GM19238 (cell line): ENCODE data around the gene SART3.
"Not testable (repeated sequence)": the region's sequence is repeated elsewhere in the genome, so short reads cannot be mapped to it uniquely, and the experiment has no call there.

ENCODE experiments used
- DNase-seq: peaks from one replicate; pipeline ENCODE4 v3.0.0; 2011; ENCODE audit warnings: low spot score; ENCODE audit not compliant: insufficient read length

The SART3 gene

DNA sequence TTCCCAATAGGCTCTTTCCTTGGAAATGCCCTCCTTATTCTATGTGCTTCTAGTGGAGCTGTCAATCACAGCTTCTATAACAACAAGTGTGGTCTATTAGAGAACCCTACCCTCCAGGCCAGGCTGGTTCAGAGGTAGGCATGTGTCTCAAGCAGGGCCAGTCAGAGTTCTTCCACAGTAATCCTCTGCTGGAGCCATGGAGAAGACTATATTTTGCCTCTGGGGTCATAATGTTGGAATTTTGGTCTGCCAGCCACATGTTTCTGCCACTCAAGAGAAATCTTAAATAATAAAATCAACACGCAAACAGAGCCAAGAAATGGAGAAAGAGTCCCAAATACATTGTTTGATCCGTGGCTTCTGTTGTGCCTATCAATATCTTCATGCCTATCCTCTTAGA lies 69.7 kb downstream of the SART3 start:
- DNase-seq = no peak

DNA sequence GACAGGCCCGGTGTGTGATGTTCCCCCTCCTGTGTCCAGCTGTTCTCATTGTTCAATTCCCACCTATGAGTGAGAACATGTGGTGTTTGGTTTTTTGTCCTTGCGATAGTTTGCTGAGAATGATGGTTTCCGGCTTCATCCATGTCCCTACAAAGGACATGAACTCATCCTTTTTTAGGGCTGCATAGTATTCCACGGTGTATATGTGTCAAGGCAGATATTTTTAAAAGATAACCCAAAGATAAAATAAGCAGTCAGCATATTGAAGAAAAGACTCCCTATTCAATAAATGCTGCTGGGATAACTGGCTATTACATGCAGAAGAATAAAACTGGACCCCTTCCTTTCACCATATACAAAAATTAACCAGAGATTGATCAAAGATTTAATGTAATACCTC lies 73.9 kb downstream of the SART3 start:
- not testable (repeated sequence) for DNase-seq

DNA sequence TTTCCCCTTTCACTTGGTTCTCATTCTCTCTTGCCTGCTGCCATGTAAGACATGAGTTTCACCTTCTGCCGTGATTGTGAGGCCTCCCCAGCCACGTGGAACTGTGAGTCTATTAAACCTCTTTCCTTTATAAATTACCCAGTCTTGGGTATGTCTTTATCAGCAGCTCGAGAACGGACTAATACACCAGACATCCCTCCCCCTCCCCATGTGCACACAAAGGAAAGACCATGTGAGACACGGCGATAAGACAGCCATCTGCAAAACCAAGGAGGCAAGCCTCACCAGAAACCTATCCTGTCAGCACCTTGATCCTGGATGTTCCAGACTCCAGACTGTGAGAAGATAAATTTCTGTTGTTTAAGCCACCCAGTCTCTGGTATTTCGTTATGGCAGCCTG lies 75.6 kb downstream of the SART3 start:
- DNase-seq = not testable (repeated sequence)

DNA sequence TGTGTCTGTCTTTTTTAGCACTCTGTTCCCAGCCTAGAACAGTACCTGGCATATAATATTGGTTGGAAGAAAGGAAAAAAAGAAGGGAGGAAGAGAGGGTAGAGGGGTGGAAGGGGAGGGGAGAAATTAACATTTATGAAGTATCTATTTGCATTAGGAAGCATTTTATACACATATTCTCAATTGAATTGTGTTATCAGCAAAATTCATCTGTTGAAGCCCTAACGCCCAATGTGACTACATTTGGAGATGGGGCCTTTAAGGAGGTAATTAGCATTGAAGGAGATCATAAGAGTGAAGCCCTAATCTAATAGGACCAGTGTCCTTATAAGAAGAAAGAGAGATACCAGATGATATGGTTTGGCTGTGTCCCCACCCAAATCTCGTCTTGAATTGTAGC lies 76.1 kb downstream of the SART3 start:
- DNase-seq = no peak

DNA sequence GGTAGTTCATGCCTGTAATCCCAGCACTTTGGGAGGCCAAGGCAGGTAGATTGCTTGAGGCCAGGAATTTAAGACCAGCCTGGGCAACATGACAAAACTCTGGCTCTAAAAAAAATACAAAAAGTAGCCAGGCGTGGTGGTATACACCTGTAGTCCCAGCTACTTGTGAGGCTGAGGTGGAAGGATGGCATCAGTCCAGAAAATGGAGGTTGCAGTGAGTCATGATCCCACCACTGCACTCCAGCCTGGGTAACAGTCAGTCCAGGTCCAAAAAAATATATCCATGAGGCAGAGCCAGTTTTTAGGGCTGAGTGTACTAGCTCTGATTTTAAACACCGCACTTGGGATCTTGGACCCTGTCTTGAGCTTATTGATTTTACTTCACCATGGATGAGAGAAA lies 76.5 kb downstream of the SART3 start:
- DNase-seq = no peak

DNA sequence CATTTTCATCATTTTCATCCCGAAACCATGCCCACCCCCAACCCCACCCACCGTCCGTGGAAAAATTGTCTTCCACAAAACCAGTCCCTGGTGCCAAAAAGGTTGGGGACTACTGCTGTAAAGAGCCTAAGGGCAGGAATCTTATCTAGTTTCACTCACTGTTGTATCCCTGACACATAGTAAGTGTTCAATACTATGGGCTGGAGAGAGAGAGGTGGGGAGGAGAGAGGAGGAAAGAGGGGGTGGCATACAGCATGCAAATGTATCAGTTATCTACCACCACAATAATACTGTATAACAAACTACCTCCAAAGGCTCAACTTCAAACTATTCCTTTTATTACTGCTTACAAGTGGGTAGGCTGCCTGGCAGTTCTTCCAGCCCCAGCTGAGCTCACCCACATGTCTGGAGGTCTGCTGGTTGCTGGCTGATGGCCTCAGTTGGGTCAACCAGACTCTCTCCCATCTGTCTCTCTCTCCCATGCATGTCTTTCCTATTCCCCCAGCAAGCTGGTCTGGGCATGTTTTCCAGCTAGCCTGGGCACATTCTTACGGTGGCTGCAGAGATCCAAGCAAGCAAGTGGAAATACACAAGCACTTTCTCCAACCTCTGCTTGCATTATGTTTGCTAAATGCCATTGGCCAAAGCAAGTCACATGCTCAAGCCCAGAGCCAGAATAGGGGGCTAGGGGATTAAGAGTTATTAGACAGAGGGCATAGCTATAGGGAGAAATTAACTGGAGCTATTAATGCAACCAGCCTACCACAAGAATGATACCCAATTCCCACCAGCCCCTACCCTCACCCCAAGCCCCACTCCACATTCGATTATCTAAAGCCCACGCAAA lies 77.5 kb downstream of the SART3 start:
- DNase-seq = no peak

DNA sequence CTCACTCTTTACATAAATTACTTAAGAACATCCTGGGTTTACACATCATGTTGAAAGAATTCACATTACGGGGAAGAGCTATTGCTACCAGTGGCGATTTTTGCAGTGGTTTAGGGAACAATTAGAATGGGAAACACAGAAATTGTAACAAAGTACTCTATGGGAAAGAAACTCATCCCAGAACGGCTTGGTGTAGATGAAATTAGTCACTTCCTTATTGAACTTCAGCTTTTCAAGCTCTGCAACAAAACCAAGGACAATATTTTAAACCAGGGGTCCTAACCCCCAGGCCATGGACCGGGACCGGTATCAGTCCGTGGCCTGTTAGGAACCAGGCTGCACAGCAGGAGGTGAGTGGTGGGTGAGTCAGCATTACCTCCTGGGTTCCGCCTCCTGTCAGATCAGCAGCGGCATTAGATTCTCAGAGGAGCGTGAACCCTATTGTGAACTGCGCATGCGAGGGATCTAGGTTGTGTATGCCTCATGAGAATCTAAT lies 78.2 kb downstream of the SART3 start:
- no peak for DNase-seq

DNA sequence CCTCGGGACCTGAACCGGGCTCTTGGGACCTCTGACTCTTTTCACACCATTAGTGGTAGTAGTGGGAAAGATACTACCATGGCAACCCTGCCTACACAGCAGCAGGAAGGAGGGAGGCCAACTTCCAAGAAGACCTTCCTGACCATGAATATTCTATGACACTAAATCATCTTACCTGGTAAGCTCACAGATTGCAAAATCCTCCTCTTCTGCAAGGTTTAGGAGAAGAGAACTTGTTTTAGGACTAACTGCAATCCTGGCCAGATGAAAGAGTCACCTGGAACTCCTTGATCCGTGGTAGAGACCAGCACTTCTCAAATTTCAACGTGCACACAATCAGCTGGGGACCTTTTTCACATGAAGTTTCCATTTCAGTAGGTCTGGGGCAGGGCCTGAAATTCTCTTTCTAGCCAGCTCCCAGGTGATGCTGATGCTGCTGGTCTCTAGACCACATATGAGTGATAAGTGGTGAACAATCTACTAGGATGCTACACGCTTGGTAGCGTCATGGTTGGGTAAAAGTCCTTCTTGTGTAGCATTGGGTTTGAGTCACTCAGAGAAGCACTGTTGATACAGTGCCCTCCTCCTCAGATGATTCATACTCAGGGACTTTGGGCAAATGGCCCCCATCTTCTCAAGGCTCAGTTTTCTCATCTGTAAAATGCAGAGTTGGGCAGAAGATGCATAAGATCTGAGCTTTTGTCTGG lies 81.5 kb downstream of the SART3 start:
- no peak for DNase-seq

DNA sequence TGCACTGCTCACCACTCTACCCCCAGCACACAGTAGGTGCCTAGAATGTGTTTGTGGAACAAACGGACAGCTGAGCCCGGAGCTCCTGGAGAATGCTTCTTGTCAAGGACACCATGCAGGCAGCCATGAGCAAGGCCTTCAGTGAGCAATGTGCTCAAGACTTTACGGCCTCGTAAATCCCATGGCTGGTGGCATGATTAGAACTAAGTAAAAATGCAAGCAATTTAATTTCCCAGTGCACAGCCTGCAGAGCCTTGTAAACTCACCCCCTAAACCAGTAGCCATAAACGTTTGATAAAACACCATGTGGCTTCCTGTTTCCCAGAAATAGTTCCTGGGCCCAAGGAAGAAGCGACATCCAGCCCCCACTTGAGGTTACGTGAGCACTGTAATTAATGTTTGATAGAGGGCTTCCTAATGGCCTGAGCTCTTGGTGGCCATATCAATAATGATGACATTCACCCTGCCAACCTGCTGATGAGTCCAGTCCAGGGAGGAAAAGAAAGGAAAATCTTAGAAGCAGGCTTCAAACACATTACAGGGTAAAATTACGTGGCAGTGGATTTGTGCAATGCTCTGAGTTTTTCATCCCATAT lies 82.3 kb downstream of the SART3 start:
- DNase-seq = no peak

DNA sequence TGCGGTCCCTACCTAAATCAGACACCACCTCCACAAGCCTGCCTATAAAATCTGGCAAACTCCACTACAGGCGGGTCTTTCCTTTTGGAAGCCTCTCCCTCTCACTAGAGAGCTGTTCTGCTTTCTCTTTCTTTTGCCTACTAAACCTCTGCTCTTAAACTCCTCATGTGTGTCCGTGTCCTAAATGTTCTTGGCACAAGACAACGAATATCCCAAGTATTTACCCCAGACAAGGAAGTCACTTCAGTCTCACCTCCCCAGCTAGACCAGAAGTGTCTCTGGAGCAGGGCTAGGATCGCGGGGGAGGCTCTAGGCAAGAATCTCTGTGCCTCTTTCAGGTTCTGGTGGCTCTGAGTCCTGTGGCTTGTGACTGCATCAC lies 83.1 kb downstream of the SART3 start:
- no peak for DNase-seq

DNA sequence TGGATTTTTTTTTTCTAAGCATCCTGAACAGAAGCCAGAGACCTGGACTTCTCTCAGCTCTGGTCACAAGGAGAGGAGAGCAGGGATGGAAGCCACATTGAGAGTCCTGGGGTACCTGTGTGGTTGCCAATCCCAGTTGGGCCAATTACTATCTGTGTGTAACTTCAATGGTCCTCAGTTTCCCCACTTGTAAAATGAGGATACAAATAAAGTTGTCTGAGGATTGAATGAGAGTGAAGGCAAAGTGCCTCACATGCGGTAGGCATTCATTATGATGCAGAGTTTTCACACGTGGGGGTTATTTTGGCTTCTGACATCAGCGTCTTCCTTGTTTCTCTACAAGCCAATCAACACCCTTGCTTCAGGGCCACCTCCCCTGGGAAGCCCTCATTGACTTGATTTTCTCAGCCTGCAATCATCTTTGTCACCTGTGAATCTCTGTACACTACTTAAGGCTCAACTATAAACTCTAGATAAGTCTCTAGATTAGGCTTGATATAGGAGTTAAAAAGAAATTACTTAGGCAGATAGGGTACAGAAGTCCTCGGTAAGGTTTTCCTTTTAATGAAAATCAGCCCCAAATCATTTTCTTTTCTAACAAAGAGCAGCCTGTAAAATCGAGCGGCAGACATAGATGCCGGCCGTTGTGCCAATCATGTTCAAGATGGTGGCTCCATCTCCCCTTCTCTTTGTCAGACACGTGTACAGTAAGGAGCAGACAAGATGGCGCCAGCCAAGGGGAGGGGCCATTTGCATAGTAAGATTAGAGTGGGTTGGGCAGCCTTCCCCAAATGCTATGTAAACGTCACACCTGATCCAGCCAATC lies 83.7 kb downstream of the SART3 start:
- no peak for DNase-seq

DNA sequence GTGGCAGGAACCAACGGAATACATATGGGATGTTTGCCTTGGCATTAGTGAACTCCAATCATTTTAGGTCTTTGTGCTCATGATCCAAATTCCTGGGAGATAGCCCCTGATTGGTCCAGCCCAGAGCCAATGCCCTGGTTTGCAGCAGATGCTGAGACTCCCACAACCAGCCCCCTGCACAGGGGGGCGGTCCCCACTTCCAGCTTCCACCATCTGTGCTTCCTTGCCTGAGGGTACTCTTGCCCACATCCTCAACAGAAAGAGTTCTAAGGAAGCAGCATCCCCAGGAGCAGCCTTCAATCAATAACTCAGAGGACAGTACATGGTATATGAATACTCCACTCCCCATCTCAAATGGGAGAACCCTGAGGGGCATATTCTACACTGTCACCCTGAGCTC lies 85.6 kb downstream of the SART3 start:
- no peak for DNase-seq

DNA sequence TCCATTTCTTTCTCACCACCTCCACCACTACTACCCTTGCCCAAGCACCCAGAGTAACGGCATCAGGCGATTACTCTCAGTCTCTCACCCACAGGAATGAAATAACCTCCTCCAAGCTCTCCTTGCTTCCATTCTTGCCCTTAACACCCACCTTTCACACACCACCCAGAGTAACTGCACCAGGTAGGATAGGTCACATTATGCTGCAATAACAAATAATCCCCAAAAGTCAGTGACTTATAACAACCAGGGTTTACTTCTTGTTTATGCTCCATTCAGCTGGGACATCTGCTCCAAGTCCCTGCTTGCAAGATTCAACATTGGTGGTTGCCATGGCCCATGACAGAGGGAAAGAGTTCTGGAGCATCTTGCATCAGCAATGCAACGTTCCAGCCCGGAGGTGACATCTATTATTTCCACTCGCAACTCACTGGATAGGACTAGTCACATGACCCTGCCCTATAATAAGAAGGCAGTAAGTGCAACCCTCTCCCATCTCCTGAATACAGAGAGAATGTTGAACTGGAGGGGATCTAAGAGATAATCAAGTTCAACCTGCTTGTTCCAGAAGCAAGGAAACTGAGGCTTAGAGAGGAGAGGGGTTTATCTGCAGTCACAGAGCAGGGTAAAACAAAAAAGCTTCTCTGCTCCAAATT lies 87.4 kb downstream of the SART3 start:
- DNase-seq = no peak
